Mesothelial cell of epicardium (in vitro differentiated cells): Measurements from ENCODE around the gene UQCR11. TPM values are rescaled to one million over a fixed set of nuclear protein-coding genes. Genes with fewer than 3 reads are reported as not detected.
"Not testable (repeated sequence)": the region's sequence is repeated elsewhere in the genome, so short reads cannot be mapped to it uniquely, and the experiment has no call there.

Experiments used
- DNase-seq, 2 experiments: peaks; one replicate each; pipeline ENCODE4 v3.0.0; 2021; ENCODE audit warnings: low spot score in 2 of 2; ENCODE audit not compliant: unreplicated experiment in 2 of 2
- H3K27ac Mint-ChIP-seq: 2 replicates; pipeline ENCODE4 v1.8.0; 2021; ENCODE audit warnings: mixed read lengths
- H3K27me3 Mint-ChIP-seq: 2 replicates; pipeline ENCODE4 v1.8.0; 2021; ENCODE audit warnings: low read depth, mixed read lengths
- H3K36me3 Mint-ChIP-seq: 2 replicates; pipeline ENCODE4 v1.8.0; 2021; ENCODE audit warnings: mixed read lengths
- H3K4me1 Mint-ChIP-seq: 2 replicates; pipeline ENCODE4 v1.8.0; 2021; ENCODE audit warnings: mixed read lengths
- H3K4me3 Mint-ChIP-seq: 2 replicates; pipeline ENCODE4 v1.8.0; 2021; ENCODE audit warnings: mild to moderate bottlenecking, moderate library complexity, mixed read lengths
- H3K9me3 Mint-ChIP-seq: 2 replicates; pipeline ENCODE4 v1.8.0; 2021; ENCODE audit warnings: mixed read lengths
- CTCF ChIP-seq: fragments of 200-600 bp; sonication (generic); IDR thresholded peaks from one replicate; pipeline ENCODE4 v1.5.0; 2021; ENCODE audit warnings: antibody characterized with exemption; ENCODE audit not compliant: unreplicated experiment
- total RNA-seq: library from RNA; stranded (reverse); gene quantifications from 3 replicates; pipeline ENCODE4 v1.2.1, GENCODE V29; 2021

The UQCR11 gene
- total RNA-seq, 1 donor from 2014 or later = 143 TPM

GRCh38 chr19:1647501-1648458, 42.5 kb upstream of the UQCR11 start:
- Mint-ChIP-seq H3K4me3 (no peak overlapping the region), H3K27me3 (no peaks in the 10 kb centered on the region), H3K9me3 (no peaks in the 10 kb centered on the region), H3K4me1 (peaks cover 12% of the 10 kb centered on the region), H3K27ac (no peak overlapping the region), H3K36me3 (peaks cover 5% of the 10 kb centered on the region)
- no peak for TF ChIP-seq CTCF
- no peak for DNase-seq

- H3K9me3 Mint-ChIP-seq = no peaks in the 10 kb centered on the region
- H3K4me1 Mint-ChIP-seq = peaks cover 12% of the 10 kb centered on the region
- H3K36me3 Mint-ChIP-seq = peaks cover 10% of the 10 kb centered on the region
- TF ChIP-seq CTCF = no peak
- no peaks in the 10 kb centered on the region for H3K27me3 Mint-ChIP-seq
- no peak overlapping the region for H3K4me3 Mint-ChIP-seq
- H3K27ac Mint-ChIP-seq = no peak overlapping the region
- DNase-seq = no peak
Measured at GRCh38 chr19:1646659-1647453, 41.6 kb upstream of the UQCR11 start.

GRCh38 chr19:1646149-1646548, 40.9 kb upstream of the UQCR11 start:
- Mint-ChIP-seq H3K4me3 (no peak overlapping the region), H3K27ac (no peak overlapping the region), H3K27me3 (no peaks in the 10 kb centered on the region), H3K4me1 (peaks cover 10% of the 10 kb centered on the region), H3K36me3 (peaks cover 11% of the 10 kb centered on the region), H3K9me3 (no peaks in the 10 kb centered on the region)
- DNase-seq = no peak
- TF ChIP-seq CTCF = no peak

GRCh38 chr19:1645299-1645698, 40.0 kb upstream of the UQCR11 start:
- Mint-ChIP-seq H3K36me3 (peaks cover 12% of the 10 kb centered on the region), H3K27ac (no peak overlapping the region)

GRCh38 chr19:1644070-1644469, 38.8 kb upstream of the UQCR11 start:
- DNase-seq = no peak
- Mint-ChIP-seq H3K9me3 (no peaks in the 10 kb centered on the region), H3K4me3 (no peak overlapping the region), H3K36me3 (peaks cover 19% of the 10 kb centered on the region), H3K27me3 (no peaks in the 10 kb centered on the region), H3K4me1 (no peaks in the 10 kb centered on the region), H3K27ac (no peak overlapping the region)
- no peak for TF ChIP-seq CTCF

More at GRCh38 chr19:1645299-1645698, 40.0 kb upstream of the UQCR11 start:
- Mint-ChIP-seq H3K9me3 (no peaks in the 10 kb centered on the region), H3K4me1 (peaks cover 3% of the 10 kb centered on the region), H3K4me3 (no peak overlapping the region), H3K27me3 (no peaks in the 10 kb centered on the region)
- TF ChIP-seq CTCF = no peak
- no peak for DNase-seq

GRCh38 chr19:1640893-1641448, 35.7 kb upstream of the UQCR11 start:
- not testable (repeated sequence) for DNase-seq, H3K27me3 Mint-ChIP-seq, H3K27ac Mint-ChIP-seq, H3K4me3 Mint-ChIP-seq, H3K4me1 Mint-ChIP-seq, H3K9me3 Mint-ChIP-seq
- H3K36me3 Mint-ChIP-seq = peaks cover 31% of the 10 kb centered on the region
